K562 (cell line): ENCODE measurements around the gene PCBP4.

Source experiments
- EP300 ChIP-seq: IDR thresholded peaks from 2 replicates; pipeline ENCODE4 v1.6.1; 2012; ENCODE audit warnings: low read length, improper control_type of control experiment
- POLR2AphosphoS5 ChIP-seq: IDR thresholded peaks from 2 replicates; pipeline ENCODE4 v1.6.1; 2011; ENCODE audit warnings: mild to moderate bottlenecking, low read depth, low read length, moderate library complexity; ENCODE audit not compliant: control insufficient read depth, insufficient read depth
- RAD21 ChIP-seq, 2 experiments: fragments of 250-450 bp in 1 of 2; fragments of 450-650 bp in 1 of 2; sonication (Bioruptor Pico) in 1 of 2; formaldehyde crosslinking in 1 of 2; IDR thresholded peaks in 1 of 2; conservative IDR thresholded peaks in 1 of 2; 2 replicates each; pipeline versions ENCODE4 v1.4.0 to v1.8.0; 2020 to 2022; ENCODE audit warnings: mild to moderate bottlenecking in 2 of 2, moderate library complexity in 1 of 2
- ZNF785 ChIP-seq: fragments of 250-450 bp; sonication (Bioruptor Pico); IDR thresholded peaks from 2 replicates; pipeline ENCODE4 v1.4.0; 2020; ENCODE audit warnings: mild to moderate bottlenecking
- TF ChIP-seq, protein P1 (sequence below): fragments of 450-650 bp; IDR thresholded peaks from 2 replicates; pipeline ENCODE4 v1.6.1; 2018; ENCODE audit not compliant: partially characterized antibody

GRCh38 chr3:51988286-51989146, 21.3 kb upstream of the PCBP4 start:
- TF ChIP-seq, protein P1, sequence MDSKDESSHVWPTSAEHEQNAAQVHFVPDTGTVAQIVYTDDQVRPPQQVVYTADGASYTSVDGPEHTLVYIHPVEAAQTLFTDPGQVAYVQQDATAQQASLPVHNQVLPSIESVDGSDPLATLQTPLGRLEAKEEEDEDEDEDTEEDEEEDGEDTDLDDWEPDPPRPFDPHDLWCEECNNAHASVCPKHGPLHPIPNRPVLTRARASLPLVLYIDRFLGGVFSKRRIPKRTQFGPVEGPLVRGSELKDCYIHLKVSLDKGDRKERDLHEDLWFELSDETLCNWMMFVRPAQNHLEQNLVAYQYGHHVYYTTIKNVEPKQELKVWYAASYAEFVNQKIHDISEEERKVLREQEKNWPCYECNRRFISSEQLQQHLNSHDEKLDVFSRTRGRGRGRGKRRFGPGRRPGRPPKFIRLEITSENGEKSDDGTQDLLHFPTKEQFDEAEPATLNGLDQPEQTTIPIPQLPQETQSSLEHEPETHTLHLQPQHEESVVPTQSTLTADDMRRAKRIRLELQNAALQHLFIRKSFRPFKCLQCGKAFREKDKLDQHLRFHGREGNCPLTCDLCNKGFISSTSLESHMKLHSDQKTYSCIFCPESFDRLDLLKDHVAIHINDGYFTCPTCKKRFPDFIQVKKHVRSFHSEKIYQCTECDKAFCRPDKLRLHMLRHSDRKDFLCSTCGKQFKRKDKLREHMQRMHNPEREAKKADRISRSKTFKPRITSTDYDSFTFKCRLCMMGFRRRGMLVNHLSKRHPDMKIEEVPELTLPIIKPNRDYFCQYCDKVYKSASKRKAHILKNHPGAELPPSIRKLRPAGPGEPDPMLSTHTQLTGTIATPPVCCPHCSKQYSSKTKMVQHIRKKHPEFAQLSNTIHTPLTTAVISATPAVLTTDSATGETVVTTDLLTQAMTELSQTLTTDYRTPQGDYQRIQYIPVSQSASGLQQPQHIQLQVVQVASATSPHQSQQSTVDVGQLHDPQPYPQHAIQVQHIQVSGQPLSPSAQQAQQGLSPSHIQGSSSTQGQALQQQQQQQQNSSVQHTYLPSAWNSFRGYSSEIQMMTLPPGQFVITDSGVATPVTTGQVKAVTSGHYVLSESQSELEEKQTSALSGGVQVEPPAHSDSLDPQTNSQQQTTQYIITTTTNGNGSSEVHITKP: no peak
- TF ChIP-seq ZNF785 (CRISPR knock-in tag): no peak
- TF ChIP-seq POLR2AphosphoS5: no peak
- TF ChIP-seq EP300: no peak
- no peak for TF ChIP-seq RAD21 (CRISPR knock-in tag; conservative IDR thresholded peaks at IDR 0.05 in 1 of 2, IDR thresholded peaks at IDR 0.05 in 1 of 2)
